ENCODE data around the gene DDX49. TPM values are rescaled to one million over a fixed set of nuclear protein-coding genes. Genes with fewer than 3 reads are reported as not detected.

DDX49 gene
- total RNA-seq, 1 donor from 2014 or later, result 44.7 TPM

- TF ChIP-seq, protein P1, sequence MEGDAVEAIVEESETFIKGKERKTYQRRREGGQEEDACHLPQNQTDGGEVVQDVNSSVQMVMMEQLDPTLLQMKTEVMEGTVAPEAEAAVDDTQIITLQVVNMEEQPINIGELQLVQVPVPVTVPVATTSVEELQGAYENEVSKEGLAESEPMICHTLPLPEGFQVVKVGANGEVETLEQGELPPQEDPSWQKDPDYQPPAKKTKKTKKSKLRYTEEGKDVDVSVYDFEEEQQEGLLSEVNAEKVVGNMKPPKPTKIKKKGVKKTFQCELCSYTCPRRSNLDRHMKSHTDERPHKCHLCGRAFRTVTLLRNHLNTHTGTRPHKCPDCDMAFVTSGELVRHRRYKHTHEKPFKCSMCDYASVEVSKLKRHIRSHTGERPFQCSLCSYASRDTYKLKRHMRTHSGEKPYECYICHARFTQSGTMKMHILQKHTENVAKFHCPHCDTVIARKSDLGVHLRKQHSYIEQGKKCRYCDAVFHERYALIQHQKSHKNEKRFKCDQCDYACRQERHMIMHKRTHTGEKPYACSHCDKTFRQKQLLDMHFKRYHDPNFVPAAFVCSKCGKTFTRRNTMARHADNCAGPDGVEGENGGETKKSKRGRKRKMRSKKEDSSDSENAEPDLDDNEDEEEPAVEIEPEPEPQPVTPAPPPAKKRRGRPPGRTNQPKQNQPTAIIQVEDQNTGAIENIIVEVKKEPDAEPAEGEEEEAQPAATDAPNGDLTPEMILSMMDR (IDR thresholded peaks at IDR 0.05; ENCODE audit: unreplicated experiment), result no peak
- no peak for DNase-seq (ENCODE audit: low spot score, unreplicated experiment)
- Mint-ChIP-seq H3K27ac (no peak overlapping the region), H3K36me3 (ENCODE audit: insufficient read depth) (peaks cover 22% of the 10 kb centered on the region), H3K27me3 (no peaks in the 10 kb centered on the region), H3K4me3 (ENCODE audit: low read depth) (no peak overlapping the region), H3K9me3 (ENCODE audit: low read depth) (peaks cover 5% of the 10 kb centered on the region), H3K4me1 (ENCODE audit: low read depth) (no peaks in the 10 kb centered on the region)
These were observed 38.0 kb upstream of the DDX49 start for GRCh38 chr19:18881491-18881890.

DNA sequence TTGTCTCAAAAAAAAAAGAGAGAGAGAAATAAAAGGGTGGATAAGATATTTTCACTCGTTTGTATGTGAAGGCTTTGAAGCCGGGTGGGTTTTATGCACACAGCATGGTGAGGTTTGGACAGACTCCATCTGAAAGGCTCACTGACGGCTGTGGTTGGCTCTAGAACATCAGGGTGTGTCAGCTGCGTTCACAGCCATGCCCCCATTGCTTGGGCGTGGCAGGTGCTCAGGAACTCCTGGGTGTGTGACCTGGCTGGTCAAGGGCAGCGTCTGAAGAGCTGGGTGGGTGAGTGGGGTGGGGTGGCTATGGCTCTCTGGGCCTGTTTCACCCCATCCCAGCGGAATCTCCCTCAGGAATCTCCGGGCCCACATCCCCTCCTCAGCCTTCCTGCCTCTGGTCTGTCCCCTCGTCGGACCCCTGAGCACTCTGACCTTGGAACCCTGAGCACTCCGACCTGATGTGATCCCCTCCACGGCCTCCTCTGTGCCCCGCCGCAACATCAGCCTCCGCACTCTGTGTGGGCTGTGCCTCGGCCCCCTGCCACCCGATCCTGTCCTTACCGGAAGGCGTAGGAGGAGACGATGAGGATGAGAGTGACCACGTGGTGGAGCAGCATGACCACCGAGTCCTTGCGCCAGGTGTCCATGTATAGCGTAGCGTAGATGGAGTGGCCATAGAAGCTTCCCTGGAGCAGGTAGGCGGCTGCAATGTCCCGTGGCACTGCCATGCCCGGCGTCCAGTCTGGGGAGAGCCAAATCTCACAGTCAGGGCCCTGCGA is 35.8 kb upstream of the DDX49 start:
- Mint-ChIP-seq H3K4me1 (ENCODE audit: low read depth) (no peaks in the 10 kb centered on the region), H3K27ac (no peak overlapping the region), H3K9me3 (ENCODE audit: low read depth) (no peaks in the 10 kb centered on the region), H3K27me3 (no peaks in the 10 kb centered on the region), H3K36me3 (ENCODE audit: insufficient read depth) (peaks cover 14% of the 10 kb centered on the region), H3K4me3 (ENCODE audit: low read depth) (no peak overlapping the region)
- TF ChIP-seq, protein P1 (IDR thresholded peaks at IDR 0.05; ENCODE audit: unreplicated experiment), result no peak
- no peak for DNase-seq (ENCODE audit: low spot score, unreplicated experiment)

GRCh38 chr19:18886972-18887371 is 32.5 kb upstream of the DDX49 start:
- Mint-ChIP-seq H3K27ac (no peak overlapping the region), H3K36me3 (ENCODE audit: insufficient read depth) (peaks cover 11% of the 10 kb centered on the region), H3K4me1 (ENCODE audit: low read depth) (no peaks in the 10 kb centered on the region), H3K4me3 (ENCODE audit: low read depth) (no peak overlapping the region), H3K9me3 (ENCODE audit: low read depth) (no peaks in the 10 kb centered on the region), H3K27me3 (no peaks in the 10 kb centered on the region)
- DNase-seq (ENCODE audit: low spot score, unreplicated experiment), result no peak
- TF ChIP-seq, protein P1 (IDR thresholded peaks at IDR 0.05; ENCODE audit: unreplicated experiment), result no peak

GRCh38 chr19:18889949-18890745 is 29.4 kb upstream of the DDX49 start:
- no peak for DNase-seq (ENCODE audit: low spot score, unreplicated experiment)
- no peaks in the 10 kb centered on the region for H3K27me3 Mint-ChIP-seq
- H3K9me3 Mint-ChIP-seq (ENCODE audit: low read depth), result no peaks in the 10 kb centered on the region
- H3K36me3 Mint-ChIP-seq (ENCODE audit: insufficient read depth), result peaks cover 8% of the 10 kb centered on the region
- H3K4me1 Mint-ChIP-seq (ENCODE audit: low read depth), result no peaks in the 10 kb centered on the region
- H3K4me3 Mint-ChIP-seq (ENCODE audit: low read depth), result no peak overlapping the region
- H3K27ac Mint-ChIP-seq, result peak overlapping the region; percentile 49
- TF ChIP-seq, protein P1 (IDR thresholded peaks at IDR 0.05; ENCODE audit: unreplicated experiment), result no peak

- no peak for DNase-seq (ENCODE audit: low spot score, unreplicated experiment)
- Mint-ChIP-seq H3K36me3 (ENCODE audit: insufficient read depth) (peaks cover 1% of the 10 kb centered on the region), H3K9me3 (ENCODE audit: low read depth) (no peaks in the 10 kb centered on the region), H3K4me1 (ENCODE audit: low read depth) (peaks cover 10% of the 10 kb centered on the region), H3K27ac (no peak overlapping the region), H3K27me3 (peaks cover 4% of the 10 kb centered on the region), H3K4me3 (ENCODE audit: low read depth) (no peak overlapping the region)
- TF ChIP-seq, protein P1 (IDR thresholded peaks at IDR 0.05; ENCODE audit: unreplicated experiment), result no peak
These were observed 25.8 kb upstream of the DDX49 start for GRCh38 chr19:18893587-18894253.

Data from progenitor cell of endocrine pancreas (in vitro differentiated cells).